Stomach (tissue), 9 donors: ENCODE data around the gene SIX2. TPM values are rescaled to one million over a fixed set of nuclear protein-coding genes. Genes with fewer than 3 reads are reported as not detected.

Experiments
- DNase-seq, 2 donors: peaks; one replicate each; pipeline versions ENCODE4 v3.0.0 to v3.0.0-alpha.2; 2013 to 2019
- H3K27ac ChIP-seq, 5 donors: fragments of 200-600 bp in 4 of 5; sonication (generic) in 4 of 5; one replicate each; pipeline ENCODE4 v1.5.1; 2013 to 2019; ENCODE audit warnings: mild to moderate bottlenecking in 1 of 5, moderate library complexity in 1 of 5
- H3K27me3 ChIP-seq, 3 donors: fragments of 200-600 bp; sonication (generic); one replicate each; pipeline ENCODE4 v1.5.1; 2017 to 2019; ENCODE audit warnings: mixed run types in 1 of 3
- H3K36me3 ChIP-seq, 4 donors: fragments of 200-600 bp; sonication (generic); 1 replicate in 3 of 4; 2 replicates in 1 of 4; pipeline ENCODE4 v1.5.1; 2016 to 2019
- H3K4me1 ChIP-seq, 4 donors: fragments of 200-600 bp; sonication (generic); one replicate each; pipeline ENCODE4 v1.5.1; 2016 to 2019
- H3K4me3 ChIP-seq, 4 donors: fragments of 200-600 bp; sonication (generic) in 3 of 4; one replicate each; pipeline ENCODE4 v1.5.1; 2016 to 2019; ENCODE audit warnings: mild to moderate bottlenecking in 1 of 4
- H3K9me3 ChIP-seq, 4 donors: fragments of 200-600 bp; sonication (generic); one replicate each; pipeline ENCODE4 v1.5.1; 2016 to 2019
- CTCF ChIP-seq, 7 experiments: fragments of 450-650 bp in 4 of 7; fragments of 200-600 bp in 3 of 7; sonication (generic) in 3 of 7; IDR thresholded peaks; one replicate each; pipeline ENCODE4 v1.5.1; 2016 to 2019; ENCODE audit warnings: antibody characterized with exemption in 7 of 7, control low read depth in 2 of 7, mild to moderate bottlenecking in 1 of 7
- EP300 ChIP-seq: sonication (generic); formaldehyde crosslinking; IDR thresholded peaks from one replicate; pipeline ENCODE4 v1.6.1; 2017; ENCODE audit warnings: antibody characterized with exemption
- POLR2A ChIP-seq, 4 donors: fragments of 450-650 bp; IDR thresholded peaks; one replicate each; pipeline ENCODE4 v1.6.1; 2016; ENCODE audit warnings: antibody characterized with exemption in 4 of 4, control low read depth in 2 of 4, mild to moderate bottlenecking in 1 of 4, moderate library complexity in 1 of 4
- POLR2AphosphoS5 ChIP-seq, 3 donors: sonication (generic); formaldehyde crosslinking; IDR thresholded peaks; one replicate each; pipeline ENCODE4 v1.6.1; 2016; ENCODE audit warnings: antibody characterized with exemption in 3 of 3
- WGBS, 5 donors: extraction: QIAGEN DNeasy Blood & Tissue Kit in 3 of 5; methylation state at CpG; one replicate each; pipeline versions ENCODE4 v1.1.5 to v1.1.7; 2013 to 2018; 5-methylcytosine and 5-hydroxymethylcytosine counted together
- intact Hi-C: fragments of 100-400 bp; cut with DNase I; formaldehyde crosslinking; loops from one replicate; pipeline ENCODE4 v1.15.1; 2023; ENCODE audit warnings: low total_unique reads
- polyA plus RNA-seq, 3 donors: library from polyadenylated mRNA; stranded (reverse); fragments of 200-250 nt; gene quantifications; one replicate each; pipeline ENCODE4 v1.2.3, GENCODE V29; 2013
- total RNA-seq, 5 donors: library from RNA; depleted of rRNA; stranded (reverse); fragments of >200 nt; gene quantifications; one replicate each; pipeline versions ENCODE4 v1.1.0 to v1.2.3, GENCODE V29; 2014 to 2016
- donor health status: healthy with polysubstance abuse.
- donor health status: Bipolar disorder and iron deficiency.
- donor health status: healthy.

The SIX2 gene
- total and polyA plus RNA-seq, 8 donors, result 0.20 to 17.9 (median 6.2) TPM; not detected in 1

DNA sequence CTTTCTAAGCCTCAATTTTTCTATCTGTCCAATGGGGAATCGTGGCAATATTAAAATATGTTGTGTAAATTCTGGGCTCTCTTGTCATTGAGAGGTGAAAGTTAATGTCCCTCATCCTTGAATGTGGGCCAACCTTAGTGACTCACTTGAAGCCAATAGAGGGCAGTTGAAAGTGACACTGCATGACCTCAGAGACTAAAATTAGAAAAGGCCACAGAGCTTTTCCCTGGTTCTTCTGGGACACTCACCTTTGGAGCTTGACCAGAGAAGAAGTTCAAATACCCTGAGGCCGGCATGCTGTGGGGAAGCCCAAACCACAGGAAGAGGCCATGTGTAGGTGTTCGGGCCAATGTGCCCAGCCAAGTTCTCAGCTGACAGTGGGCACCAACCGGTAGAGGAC, 24.1 kb upstream of the SIX2 start:
- intact Hi-C loops, result no loop called here
- Histone ChIP-seq H3K27me3 (peaks cover 0 to 7% (median 0%) of the 10 kb centered on the region in 3 donors), H3K27ac (no peak overlapping the region), H3K4me1 (no peaks in the 10 kb centered on the region), H3K4me3 (no peak overlapping the region), H3K36me3 (no peaks in the 10 kb centered on the region), H3K9me3 (no peaks in the 10 kb centered on the region)
- no peak for DNase-seq
- no peak for TF ChIP-seq POLR2A (IDR thresholded peaks at IDR 0.05)
- WGBS, 5 donors, result 80 to 87% (median 86%) methylated on average over 4 of the region's 4 CpGs

- no peaks in the 10 kb centered on the region for H3K4me1 ChIP-seq
- no peaks in the 10 kb centered on the region for H3K36me3 ChIP-seq
- no peak overlapping the region for H3K27ac ChIP-seq
- H3K4me3 ChIP-seq, result no peak overlapping the region
- no peak for TF ChIP-seq POLR2AphosphoS5 (IDR thresholded peaks at IDR 0.05)
- no peak for TF ChIP-seq CTCF (IDR thresholded peaks at IDR 0.05)
- no peak for TF ChIP-seq EP300
- no peak for TF ChIP-seq POLR2A (IDR thresholded peaks at IDR 0.05)
- intact Hi-C loops, result no loop called here
- H3K9me3 ChIP-seq, result no peaks in the 10 kb centered on the region
- WGBS, 5 donors, result 70 to 78% (median 72%) methylated on average over 3 of the region's 3 CpGs
- peaks cover 0 to 13% (median 0%) of the 10 kb centered on the region in 3 donors for H3K27me3 ChIP-seq
- peak in 1 of 2 donors; percentile 15 for DNase-seq
Observed at GRCh38 chr2:45031028-45031427, 21.8 kb upstream of the SIX2 start.

DNA sequence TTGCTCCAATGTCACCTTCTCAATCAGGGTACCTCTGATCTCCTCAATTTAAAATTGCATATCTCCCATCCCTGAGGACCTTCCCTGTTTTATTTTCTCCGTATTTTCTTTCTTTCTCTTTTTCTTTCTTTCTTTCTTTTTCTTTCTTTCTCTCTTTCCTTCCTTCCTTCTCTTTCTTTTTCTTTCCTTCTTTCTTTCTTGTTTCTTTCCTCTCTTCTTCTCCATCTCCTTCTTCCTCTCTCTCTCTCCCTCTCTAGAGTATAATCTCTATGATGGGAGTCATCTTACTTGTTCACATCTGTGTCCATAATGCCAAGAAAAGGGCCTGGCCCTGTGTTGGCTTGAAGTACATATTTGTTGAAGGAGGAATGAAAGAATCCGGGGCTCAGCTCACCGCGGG, 21.3 kb upstream of the SIX2 start:
- H3K27me3 ChIP-seq, result peaks cover 0 to 13% (median 0%) of the 10 kb centered on the region in 3 donors
- no peak for DNase-seq
- 71 to 81% (median 76%) methylated on average over 4 of the region's 4 CpGs for WGBS, 5 donors
- TF ChIP-seq POLR2AphosphoS5 (IDR thresholded peaks at IDR 0.05), result no peak
- TF ChIP-seq EP300, result no peak
- no peak for TF ChIP-seq POLR2A (IDR thresholded peaks at IDR 0.05)
- no peak for TF ChIP-seq CTCF (IDR thresholded peaks at IDR 0.05)
- intact Hi-C loops, result no loop called here
- no peak overlapping the region for H3K27ac ChIP-seq
- no peak overlapping the region for H3K4me3 ChIP-seq
- H3K9me3 ChIP-seq, result no peaks in the 10 kb centered on the region
- H3K36me3 ChIP-seq, result no peaks in the 10 kb centered on the region
- H3K4me1 ChIP-seq, result no peaks in the 10 kb centered on the region

DNA sequence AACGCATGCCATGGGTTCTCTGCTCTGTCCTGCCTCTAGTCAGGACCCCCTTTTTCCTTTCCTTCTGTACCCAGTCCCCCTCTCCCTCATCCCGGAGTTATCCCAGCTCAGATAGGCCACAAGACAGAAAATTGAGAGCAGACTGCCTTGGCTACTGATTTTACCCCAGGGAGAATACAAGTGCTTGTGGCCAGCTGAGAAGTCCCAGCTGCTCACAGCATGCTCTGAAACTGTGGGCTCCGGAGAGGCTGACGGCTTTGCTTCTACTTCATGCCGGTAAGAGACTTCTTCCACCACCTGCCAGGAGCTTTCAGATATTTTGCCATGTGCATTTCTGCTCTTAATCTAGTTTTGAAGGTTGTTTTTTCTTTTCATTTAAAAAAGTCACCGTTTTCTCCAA, 20.0 kb upstream of the SIX2 start:
- Histone ChIP-seq H3K27ac (no peak overlapping the region), H3K4me3 (no peak overlapping the region), H3K9me3 (no peaks in the 10 kb centered on the region), H3K36me3 (no peaks in the 10 kb centered on the region), H3K27me3 (peaks cover 0 to 13% (median 0%) of the 10 kb centered on the region in 3 donors), H3K4me1 (peaks cover 0 to 5% (median 0%) of the 10 kb centered on the region in 4 donors)
- WGBS, 5 donors, result 53 to 73% (median 71%) methylated on average over 6 of the region's 6 CpGs
- peak in 1 of 2 donors; percentile 42 for DNase-seq
- intact Hi-C loops, result no loop called here
- no peak for TF ChIP-seq EP300
- no peak for TF ChIP-seq POLR2A (IDR thresholded peaks at IDR 0.05)
- no peak for TF ChIP-seq POLR2AphosphoS5 (IDR thresholded peaks at IDR 0.05)
- no peak for TF ChIP-seq CTCF (IDR thresholded peaks at IDR 0.05)

DNA sequence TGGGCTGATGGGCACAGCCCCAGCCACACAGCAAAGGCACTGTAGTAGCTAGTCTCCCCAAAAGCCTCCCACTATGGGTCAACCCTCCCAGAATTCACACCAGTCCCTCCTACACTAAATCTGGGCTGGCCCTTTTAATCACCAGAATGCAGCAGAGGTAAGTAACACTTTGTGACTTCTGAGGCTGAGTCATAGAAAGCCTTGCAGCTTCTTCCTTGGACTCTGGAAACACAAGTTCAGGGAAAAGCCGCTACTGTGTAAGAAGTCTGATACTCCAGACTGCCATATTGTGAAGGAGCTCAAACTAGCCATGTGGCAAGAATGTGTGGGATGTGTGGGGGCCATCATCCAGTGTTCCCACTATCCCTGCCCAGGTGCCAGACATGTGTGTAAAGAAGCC, 19.0 kb upstream of the SIX2 start:
- TF ChIP-seq POLR2A (IDR thresholded peaks at IDR 0.05) (no peak), EP300 (no peak), CTCF (IDR thresholded peaks at IDR 0.05) (no peak), POLR2AphosphoS5 (IDR thresholded peaks at IDR 0.05) (no peak)
- Histone ChIP-seq H3K9me3 (no peaks in the 10 kb centered on the region), H3K27me3 (peaks cover 0 to 19% (median 0%) of the 10 kb centered on the region in 3 donors), H3K27ac (no peak overlapping the region), H3K36me3 (no peaks in the 10 kb centered on the region), H3K4me3 (no peak overlapping the region), H3K4me1 (peaks cover 0 to 5% (median 0%) of the 10 kb centered on the region in 4 donors)
- WGBS, 5 donors, result 75 to 100% (median 86%) methylated on average over 1 of the region's 1 CpG
- intact Hi-C loops, result no loop called here
- DNase-seq, result no peak
